Left ventricle myocardium inferior (tissue), 1 donor: Measurements from ENCODE around the gene MEIS1. TPM values are rescaled to one million over a fixed set of nuclear protein-coding genes. Genes with fewer than 3 reads are reported as not detected.

ENCODE experiments used
- DNase-seq: peaks from one replicate; pipeline ENCODE4 v3.0.0-alpha.2; 2020
- H3K27ac ChIP-seq: fragments of 200-600 bp; replicated peaks from 2 replicates; pipeline ENCODE4 v1.8.0; 2021
- H3K27me3 ChIP-seq: fragments of 200-600 bp; 2 replicates; pipeline ENCODE4 v1.8.0; 2021; ENCODE audit warnings: low read depth
- H3K36me3 ChIP-seq: fragments of 200-600 bp; 2 replicates; pipeline ENCODE4 v1.8.0; 2021
- H3K4me1 ChIP-seq: fragments of 200-600 bp; 2 replicates; pipeline ENCODE4 v1.8.0; 2021
- H3K4me3 ChIP-seq: fragments of 200-600 bp; 2 replicates; pipeline ENCODE4 v1.8.0; 2021; ENCODE audit warnings: mild to moderate bottlenecking, moderate library complexity
- H3K9me3 ChIP-seq: fragments of 200-600 bp; replicated peaks from 2 replicates; pipeline ENCODE4 v1.8.0; 2021
- intact Hi-C: fragments of 100-400 bp; cut with micrococcal nuclease; formaldehyde crosslinking; loops from one replicate; pipeline ENCODE4 v1.11.0; 2022
- total RNA-seq: library from RNA; stranded (reverse); fragmentation: NEBNext Ultra II Directional; extraction: Animal tissue kit (Norgen Biotek cat#: 25700); gene quantifications from one replicate; pipeline ENCODE4 v1.2.1, GENCODE V29; 2021
- TF ChIP-seq, protein P1 (sequence below): fragments of 200-600 bp; IDR thresholded peaks from 2 replicates; pipeline ENCODE4 v1.8.0; 2021; ENCODE audit warnings: antibody characterized with exemption, mild to moderate bottlenecking, borderline replicate concordance
- donor health status: DM: no; HTN: yes; CAD: no; lungs with severe emphysema.

The MEIS1 gene
- total RNA-seq, 1 donor from 2014 or later: 38.0 TPM

DNA sequence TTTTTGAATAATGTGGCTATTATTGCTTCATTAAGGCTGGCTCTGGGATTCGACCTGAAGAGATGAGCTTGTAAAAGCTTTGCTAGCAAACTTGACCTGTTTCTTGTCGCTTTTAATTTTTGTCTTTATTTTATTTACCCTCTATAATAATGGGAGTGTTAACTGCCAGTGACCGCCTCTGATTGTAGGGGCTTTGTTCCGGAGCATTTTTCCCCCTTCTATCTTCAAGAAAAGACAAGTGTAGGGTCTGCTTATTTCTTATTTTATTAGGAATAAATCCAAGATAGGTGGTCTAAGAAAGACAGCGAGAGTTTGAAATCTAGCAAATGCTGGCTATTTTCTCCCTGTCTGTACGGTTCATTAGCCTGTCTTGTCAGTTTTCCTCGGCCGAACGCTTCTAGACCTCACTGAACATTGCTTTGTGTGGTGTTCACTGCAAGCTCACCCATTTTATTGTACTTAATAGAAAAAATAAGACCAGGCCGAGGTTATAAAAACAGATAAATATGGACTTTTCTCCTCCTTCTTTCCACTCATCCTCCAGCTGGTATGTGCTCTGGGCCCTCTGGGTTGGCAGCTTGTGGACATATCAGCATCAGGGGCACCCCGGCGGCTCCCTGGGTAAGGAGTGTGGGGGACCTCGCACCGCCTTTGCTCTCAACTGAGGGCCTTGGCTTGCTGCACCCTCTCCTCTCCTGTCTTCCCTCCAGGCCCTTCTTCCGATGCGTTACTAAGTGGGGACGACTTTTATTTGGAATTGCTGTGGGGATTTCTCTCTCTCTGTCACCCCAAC is 8.5 kb downstream of the MEIS1 start:
- TF ChIP-seq, protein P1, sequence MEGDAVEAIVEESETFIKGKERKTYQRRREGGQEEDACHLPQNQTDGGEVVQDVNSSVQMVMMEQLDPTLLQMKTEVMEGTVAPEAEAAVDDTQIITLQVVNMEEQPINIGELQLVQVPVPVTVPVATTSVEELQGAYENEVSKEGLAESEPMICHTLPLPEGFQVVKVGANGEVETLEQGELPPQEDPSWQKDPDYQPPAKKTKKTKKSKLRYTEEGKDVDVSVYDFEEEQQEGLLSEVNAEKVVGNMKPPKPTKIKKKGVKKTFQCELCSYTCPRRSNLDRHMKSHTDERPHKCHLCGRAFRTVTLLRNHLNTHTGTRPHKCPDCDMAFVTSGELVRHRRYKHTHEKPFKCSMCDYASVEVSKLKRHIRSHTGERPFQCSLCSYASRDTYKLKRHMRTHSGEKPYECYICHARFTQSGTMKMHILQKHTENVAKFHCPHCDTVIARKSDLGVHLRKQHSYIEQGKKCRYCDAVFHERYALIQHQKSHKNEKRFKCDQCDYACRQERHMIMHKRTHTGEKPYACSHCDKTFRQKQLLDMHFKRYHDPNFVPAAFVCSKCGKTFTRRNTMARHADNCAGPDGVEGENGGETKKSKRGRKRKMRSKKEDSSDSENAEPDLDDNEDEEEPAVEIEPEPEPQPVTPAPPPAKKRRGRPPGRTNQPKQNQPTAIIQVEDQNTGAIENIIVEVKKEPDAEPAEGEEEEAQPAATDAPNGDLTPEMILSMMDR: no peak
- Histone ChIP-seq H3K27me3 (peaks cover 9% of the 10 kb centered on the region), H3K36me3 (peaks cover 6% of the 10 kb centered on the region), H3K4me1 (peaks cover 47% of the 10 kb centered on the region), H3K4me3 (peak overlapping the region; percentile 81), H3K9me3 (no peaks in the 10 kb centered on the region), H3K27ac (peak overlapping the region; percentile 96)
- DNase-seq: no peak
- intact Hi-C loops: no loop called here

DNA sequence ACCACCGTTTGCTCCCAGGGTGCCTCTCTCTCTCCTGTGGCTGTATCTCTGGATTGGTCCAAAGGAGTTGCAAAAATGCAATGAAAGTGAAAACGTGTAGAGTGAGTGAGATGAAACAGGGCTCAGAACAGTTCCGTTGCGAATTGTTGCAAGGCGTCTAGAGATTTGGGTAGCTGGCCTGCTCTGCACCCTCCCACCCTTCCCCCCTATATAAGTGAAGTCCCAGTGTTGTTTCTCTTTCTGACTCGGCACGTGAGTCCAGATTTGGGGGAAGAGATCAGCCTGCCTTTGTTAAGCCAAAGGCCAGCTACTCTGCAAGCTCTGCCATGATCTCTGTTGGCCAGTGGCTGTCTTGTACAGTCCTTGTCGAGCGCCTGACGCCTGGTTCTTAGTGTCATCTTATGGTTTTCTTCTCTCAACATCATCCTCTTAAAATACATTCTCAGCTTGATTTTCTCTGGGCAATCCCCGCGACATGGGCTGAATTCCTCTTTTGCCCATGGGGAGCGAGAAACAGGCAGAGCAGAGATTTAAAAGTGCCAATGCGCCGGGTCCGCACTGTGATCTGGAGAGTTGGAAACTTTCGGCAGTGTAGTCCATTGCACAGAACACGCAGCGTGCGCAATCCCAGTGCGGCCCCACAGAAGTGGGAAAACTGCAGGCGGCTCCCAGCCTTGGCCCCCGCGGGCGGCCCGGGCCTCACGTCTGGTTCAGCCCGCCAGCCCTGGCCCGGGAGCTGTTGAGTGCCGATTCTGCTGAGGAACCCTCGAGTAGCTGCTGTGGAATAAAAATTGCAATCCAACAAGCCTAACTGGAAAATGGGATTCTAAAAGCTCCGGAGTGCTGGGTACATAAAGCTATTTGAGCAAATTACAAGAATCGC is 9.3 kb downstream of the MEIS1 start:
- Histone ChIP-seq H3K4me3 (peak overlapping the region; percentile 81), H3K27ac (peak overlapping the region; percentile 96), H3K4me1 (peaks cover 47% of the 10 kb centered on the region), H3K27me3 (peaks cover 9% of the 10 kb centered on the region), H3K36me3 (peaks cover 6% of the 10 kb centered on the region), H3K9me3 (no peaks in the 10 kb centered on the region)
- intact Hi-C loops: no loop called here
- TF ChIP-seq, protein P1: no peak
- DNase-seq: no peak

DNA sequence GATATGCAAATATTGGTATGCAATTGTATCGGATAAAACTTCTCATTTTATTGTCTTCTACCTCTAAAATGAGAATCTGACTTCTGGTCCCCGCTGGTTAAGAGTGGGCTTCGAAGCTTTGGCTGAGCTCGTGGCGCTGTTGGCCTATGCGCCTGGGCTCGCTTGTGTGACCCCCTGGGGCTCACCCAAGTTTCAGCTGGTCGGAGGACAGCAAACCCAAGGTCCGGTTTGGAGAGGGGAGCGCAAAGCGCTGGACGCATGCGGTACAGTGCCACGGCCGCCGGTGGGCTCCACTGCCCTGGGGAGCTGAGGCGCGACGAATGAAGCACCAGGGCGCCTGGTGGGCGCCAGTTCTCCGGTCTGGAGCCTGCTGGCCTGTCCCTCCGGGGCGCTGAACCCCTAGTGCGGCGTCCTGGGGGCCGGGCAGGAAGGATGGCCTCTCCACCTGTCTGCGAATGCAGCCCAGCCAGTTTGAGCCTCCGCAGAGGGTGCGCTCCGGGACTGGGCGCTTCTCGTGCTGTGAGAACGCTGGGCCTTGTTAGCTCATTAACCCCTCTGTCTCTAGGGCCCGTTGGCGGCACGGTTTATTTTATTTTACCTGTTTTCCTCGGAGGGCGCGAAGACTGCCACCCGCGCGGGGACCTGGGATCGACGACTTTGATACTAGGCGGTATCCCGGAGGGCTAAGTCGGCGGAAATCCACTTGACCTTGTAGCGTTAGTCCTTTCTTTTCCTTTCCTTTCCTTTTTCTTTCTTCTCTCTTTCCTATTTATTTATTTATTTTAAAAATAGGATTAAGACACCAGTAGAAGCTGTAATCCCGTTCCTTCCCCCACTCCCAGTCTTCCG is 10.4 kb downstream of the MEIS1 start:
- H3K27ac ChIP-seq: peak overlapping the region; percentile 96
- peaks cover 9% of the 10 kb centered on the region for H3K27me3 ChIP-seq
- TF ChIP-seq, protein P1: peak; percentile 48
- no peak for DNase-seq
- H3K9me3 ChIP-seq: no peaks in the 10 kb centered on the region
- H3K4me3 ChIP-seq: peak overlapping the region; percentile 81
- H3K4me1 ChIP-seq: peaks cover 45% of the 10 kb centered on the region
- intact Hi-C loops: no loop called here
- peaks cover 6% of the 10 kb centered on the region for H3K36me3 ChIP-seq

DNA sequence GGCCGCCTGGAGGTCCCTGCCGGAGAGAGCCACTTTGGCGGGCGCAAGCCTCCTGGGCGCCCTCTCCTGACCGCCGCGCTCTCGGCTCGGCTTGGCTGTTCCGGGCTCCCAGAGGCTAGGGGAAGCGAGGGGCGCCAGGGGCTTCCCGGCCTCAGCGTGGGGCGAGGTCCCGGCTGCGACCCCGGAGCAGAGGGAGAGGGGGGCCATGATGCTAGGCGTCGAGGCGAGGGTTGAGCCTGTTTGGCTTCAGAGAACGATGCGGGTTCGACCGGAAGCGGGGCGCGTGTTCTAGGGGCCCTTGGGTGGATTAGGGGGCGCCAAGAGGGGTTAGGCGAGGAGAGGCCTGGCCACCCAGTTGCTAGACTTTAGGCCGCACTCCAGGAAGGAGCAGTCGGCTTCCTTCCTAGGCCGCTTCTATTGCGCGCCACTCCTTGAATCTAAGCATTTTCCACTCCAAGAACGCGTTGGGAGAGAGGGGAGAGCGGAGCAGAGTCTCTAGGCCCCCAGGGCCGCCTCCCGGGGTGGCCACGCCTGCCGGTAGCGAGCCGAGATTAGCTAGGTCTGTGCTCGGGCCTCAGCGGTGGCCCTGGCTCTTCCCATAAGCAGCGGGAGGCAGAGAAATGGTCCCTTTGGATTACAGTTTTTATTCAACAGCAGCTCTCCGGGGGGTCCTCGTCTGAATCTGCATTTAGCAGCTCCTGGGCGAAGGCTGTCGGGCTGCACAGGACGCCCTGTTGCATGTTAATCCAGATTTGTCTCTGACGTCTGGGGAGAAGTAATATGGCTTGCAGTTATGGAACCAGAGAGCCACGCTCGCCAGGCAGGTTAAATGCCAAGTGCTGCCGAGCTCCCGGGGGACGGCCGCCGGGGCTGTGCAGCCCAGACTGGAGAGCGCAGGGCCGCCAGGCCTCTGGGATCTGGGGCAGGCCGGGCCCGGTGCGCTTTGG is 11.3 kb downstream of the MEIS1 start:
- TF ChIP-seq, protein P1: peak; percentile 8
- Histone ChIP-seq H3K27ac (peak overlapping the region; percentile 96), H3K9me3 (no peaks in the 10 kb centered on the region), H3K27me3 (peaks cover 9% of the 10 kb centered on the region), H3K4me3 (peak overlapping the region; percentile 81), H3K36me3 (peaks cover 6% of the 10 kb centered on the region), H3K4me1 (peaks cover 36% of the 10 kb centered on the region)
- peak; percentile 44 for DNase-seq
- intact Hi-C loops: no loop called here
